ENCODE measurements around the gene GOLGB1.
A peak's percentile ranks its signal among the peaks of the same experiment; 100 is the strongest.
"Not testable (repeated sequence)": the region's sequence is repeated elsewhere in the genome, so short reads cannot be mapped to it uniquely, and the experiment has no call there.

GOLGB1 gene, protein sequence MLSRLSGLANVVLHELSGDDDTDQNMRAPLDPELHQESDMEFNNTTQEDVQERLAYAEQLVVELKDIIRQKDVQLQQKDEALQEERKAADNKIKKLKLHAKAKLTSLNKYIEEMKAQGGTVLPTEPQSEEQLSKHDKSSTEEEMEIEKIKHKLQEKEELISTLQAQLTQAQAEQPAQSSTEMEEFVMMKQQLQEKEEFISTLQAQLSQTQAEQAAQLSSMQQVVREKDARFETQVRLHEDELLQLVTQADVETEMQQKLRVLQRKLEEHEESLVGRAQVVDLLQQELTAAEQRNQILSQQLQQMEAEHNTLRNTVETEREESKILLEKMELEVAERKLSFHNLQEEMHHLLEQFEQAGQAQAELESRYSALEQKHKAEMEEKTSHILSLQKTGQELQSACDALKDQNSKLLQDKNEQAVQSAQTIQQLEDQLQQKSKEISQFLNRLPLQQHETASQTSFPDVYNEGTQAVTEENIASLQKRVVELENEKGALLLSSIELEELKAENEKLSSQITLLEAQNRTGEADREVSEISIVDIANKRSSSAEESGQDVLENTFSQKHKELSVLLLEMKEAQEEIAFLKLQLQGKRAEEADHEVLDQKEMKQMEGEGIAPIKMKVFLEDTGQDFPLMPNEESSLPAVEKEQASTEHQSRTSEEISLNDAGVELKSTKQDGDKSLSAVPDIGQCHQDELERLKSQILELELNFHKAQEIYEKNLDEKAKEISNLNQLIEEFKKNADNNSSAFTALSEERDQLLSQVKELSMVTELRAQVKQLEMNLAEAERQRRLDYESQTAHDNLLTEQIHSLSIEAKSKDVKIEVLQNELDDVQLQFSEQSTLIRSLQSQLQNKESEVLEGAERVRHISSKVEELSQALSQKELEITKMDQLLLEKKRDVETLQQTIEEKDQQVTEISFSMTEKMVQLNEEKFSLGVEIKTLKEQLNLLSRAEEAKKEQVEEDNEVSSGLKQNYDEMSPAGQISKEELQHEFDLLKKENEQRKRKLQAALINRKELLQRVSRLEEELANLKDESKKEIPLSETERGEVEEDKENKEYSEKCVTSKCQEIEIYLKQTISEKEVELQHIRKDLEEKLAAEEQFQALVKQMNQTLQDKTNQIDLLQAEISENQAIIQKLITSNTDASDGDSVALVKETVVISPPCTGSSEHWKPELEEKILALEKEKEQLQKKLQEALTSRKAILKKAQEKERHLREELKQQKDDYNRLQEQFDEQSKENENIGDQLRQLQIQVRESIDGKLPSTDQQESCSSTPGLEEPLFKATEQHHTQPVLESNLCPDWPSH (N-terminal part only)

DNA sequence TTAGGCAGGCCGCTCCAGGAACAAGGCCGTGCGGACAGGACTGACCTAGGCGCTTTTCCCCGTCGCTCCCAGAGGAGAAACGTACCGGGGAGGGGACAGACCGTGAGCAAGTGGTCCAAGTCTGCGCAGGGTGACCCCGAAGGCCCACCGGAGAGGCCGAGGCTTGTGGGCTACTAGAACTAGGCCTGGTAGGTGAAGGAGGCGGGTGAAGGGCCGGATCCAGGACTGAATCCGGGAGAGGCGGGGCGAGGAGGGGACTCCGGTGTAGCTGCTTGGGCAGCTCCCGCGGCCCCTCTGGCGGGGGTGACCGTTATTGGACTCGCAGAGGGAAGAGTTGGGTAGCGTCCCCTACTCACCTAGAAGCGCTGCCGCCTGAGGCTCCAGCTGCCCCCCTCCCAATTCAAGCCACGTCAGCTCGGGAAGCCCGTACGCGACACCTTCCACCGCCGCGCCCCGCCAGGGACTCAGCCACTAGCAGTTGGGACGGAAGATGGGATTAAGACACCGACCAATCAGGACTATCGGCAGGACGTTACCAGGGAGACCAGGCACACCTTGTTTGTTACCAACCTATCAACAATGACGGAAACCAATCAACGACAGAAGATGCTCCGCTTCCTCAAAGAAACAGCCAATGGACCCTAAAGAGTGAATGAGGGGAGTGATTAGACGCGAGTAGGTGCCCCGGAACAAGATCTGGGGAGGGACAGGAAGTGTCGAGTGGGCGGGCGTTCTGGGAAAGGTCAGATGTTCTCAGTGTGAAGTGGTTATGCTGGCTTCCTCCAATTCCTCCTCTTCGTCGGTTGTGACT lies at the start of gene GOLGB1:
GOLGB1 (minus strand) TSS at position 466 of the 811 bp plus-strand sequence. CDS start 18,770 bp downstream, outside the sequence.
- DNase-seq (ENCODE audit: low read depth), result peak; percentile 87

DNA sequence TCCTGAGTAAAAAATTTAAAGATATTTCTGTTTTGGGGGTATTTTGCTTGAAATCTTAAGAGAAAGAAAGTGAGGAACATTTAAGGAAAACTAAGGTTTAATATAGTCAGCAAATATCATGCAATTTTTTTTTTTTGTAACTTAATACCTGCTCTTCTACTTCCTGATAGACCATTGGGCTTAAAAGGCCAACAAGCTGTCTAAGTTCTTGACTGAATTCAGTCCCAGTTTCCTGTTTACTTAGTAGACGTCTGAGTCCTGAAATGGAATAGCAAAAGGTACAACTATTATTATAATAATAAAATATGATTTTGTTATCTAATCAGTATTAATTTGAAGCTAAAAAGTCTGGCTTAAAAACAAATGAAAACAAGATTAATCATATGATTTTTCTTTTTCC lies 47.4 kb upstream of the GOLGB1 start:
- DNase-seq (ENCODE audit: low read depth), result no peak

DNA sequence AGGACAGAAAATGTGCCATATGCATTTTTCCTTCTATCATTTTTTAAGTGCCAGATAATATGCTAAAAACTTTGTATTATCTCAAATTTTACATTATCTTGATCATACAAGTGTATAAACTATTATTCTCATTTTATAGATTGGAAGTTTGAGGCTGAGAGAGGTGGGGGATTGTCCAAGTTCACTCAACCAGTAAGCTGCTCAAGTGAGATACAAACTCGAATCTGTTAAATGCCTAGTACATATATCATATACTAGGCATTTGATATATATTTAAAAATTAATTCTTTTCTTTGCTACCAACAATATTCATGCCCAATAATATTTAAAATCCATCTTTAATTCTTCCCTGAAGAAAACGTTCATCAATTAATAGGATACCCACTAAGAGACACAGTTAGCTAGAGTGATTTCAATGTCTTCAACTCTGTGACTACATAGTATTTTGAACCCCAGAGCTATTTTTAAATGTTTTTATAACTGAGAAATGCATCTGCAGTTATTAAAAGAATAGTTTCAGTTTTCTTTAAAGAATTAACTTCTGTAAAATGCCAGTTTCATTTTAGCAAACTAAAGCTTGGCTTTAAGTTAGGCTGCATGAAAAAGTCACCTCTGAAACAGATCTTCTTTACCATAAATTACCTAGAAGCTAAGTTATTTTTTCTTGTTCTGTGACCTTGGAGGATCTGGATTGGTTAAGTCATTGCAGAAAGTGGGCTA lies 44.9 kb upstream of the GOLGB1 start:
- DNase-seq (ENCODE audit: low read depth), result no peak

DNA sequence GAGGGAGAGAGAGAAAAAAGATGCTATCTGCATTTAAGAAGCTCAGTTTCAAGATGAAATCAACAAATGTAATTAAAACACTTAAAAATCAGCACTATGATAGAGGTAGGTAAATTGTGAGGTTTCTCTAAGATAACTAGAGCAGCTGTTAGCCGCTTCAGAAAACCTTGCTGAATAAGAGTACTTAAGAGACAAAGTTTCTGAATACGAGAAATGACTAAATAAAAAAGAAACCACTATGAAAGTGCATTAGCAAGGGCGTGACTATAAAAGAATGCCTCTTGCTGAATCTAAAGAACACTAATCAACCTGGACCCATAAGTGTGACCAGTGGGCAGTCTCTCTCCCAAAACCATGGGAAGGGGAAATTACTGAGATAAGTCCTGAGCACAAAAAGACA lies 43.5 kb upstream of the GOLGB1 start:
- no peak for DNase-seq (ENCODE audit: low read depth)

DNA sequence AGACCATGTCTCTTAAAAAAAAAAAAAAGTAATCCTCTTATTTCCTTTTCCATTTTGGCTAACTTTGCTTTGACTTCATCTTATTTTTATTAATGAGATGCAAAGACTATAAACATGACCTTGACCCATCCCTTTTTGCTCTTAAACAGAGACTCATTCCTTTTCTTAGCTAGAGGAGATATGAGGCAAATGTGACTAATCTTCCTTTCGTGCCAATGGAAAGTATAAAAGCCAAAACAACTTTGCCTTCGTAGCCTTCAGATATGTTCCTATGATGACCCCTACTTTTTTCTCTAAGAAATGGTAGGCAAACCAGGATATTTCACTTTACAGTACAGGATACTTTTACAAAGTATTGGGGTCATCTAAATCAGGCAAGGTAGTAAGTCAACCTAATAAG lies 36.9 kb upstream of the GOLGB1 start:
- no peak for DNase-seq (ENCODE audit: low read depth)

DNA sequence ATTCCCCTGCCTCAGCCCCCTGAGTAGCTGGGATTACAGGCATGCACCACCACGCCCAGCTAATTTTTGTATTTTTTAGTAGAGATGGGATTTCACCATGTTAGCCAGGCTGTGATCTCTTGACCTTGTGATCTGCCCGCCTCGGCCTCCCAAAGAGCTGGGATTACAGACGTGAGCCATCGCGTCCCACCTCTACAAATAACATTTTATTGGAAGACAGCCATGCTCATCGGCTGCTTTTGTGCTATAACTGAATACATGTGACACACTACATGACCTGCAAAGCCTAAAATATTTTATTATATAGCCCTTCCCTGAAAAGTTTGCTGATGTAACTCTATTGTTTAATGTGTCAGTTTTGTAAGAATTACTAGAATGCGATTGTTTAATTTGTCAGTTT lies 33.2 kb upstream of the GOLGB1 start:
- not testable (repeated sequence) for DNase-seq (ENCODE audit: low read depth)

DNA sequence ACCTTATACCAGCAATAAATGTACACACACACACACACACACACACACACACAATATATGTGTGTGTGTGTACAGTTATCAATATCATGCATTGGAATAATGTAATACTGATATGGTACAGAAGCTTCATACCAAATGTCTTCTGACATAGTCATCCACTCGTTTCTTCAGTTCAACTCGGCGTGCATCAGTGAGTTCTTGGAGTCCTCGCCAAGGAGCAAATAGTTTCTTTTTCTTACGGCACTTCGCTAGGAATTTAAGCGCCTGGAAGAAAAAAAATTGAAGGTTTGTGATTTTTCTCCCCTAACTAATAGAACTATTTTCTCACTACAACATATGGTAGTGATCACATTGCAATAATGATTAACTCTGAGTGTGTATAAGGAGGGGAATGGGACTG lies 32.1 kb upstream of the GOLGB1 start:
- no peak for DNase-seq (ENCODE audit: low read depth)

DNA sequence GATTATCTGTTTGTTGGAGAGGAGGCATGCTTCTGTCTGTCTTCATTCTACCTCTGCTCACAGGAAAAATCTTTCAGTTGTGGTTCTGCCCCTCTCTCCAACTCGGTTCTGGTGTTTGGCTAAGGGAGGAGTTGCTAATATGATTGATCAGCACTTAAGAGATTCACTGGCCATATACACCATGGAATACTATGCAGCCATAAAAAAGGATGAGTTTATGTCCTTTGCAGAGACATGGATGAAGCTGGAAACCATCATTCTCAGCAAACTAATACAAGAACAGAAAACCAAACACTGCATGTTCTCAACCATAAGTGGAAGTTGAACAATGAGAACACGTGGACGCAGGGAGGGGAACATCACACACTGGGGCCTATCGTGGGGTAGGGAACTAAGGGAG lies 25.6 kb upstream of the GOLGB1 start:
- DNase-seq (ENCODE audit: low read depth), result not testable (repeated sequence)

DNA sequence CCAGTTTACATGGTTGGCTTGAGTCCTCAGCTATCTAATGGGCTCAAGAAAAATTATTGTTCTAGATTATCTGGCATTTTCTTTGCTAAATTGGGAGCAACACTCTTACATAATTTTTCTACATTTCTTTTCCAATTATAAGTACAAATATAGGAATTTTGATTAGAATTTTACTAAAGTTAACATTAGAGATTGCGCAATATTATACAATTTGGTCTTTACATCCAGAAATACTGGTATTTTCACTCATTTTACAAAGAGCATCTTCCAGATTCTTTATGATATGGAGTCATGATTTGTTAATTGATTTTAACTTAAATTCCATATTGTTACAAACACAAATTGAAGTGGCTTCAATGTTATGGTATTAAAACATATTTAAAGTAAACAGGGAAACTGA lies 19.7 kb upstream of the GOLGB1 start:
- DNase-seq (ENCODE audit: low read depth), result no peak

DNA sequence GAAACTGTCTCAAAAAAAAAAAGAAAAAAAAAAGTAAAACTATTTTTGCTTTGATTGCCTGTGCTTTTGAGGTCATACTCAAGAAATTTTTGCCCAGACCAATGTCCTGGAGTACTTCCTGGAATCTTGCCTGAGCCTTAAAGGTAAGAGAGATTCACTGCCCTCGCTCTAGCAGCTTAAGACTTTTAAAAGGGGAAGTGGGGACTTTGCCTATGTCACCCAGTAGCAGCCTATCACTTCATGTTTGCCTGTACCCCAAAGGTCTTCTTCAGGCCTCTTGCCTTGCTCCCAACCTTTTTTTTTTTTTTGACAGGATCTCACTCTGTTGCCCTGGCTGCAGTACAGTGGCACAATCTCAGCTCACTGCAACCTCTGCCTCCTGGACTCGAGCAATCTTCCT lies 18.9 kb upstream of the GOLGB1 start:
- DNase-seq (ENCODE audit: low read depth), result no peak

DNA sequence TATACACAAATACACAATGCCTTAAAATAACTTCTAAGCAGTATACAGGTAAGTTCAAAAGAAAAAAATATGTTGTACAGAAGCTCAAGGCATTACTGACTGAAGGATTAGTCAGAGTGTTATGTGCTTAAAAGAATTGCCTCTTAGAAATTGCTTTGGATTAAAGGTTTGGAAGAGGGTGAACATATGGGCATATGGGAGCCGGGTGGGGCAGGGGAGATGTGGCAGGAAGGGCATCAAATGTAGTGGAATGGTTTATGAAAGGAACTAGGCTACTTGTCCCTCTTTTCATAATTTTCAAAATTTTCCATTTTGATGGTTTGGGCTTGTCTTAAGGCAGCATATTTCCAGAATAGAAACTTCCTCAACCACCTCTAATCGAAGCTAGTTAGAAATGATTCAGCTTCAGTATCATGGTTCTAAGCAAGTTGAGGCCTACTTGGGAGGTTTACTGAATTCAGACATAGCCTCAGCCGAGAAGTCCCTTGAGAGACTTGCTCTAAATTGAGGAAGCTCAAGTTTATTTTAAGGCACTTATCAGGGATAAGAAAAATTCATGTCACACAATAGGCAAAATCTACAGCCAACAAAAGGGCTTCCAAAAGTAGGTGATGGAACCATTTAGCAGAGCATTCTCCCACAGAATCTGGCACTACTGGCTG lies 10.1 kb upstream of the GOLGB1 start:
- no peak for DNase-seq (ENCODE audit: low read depth)

DNA sequence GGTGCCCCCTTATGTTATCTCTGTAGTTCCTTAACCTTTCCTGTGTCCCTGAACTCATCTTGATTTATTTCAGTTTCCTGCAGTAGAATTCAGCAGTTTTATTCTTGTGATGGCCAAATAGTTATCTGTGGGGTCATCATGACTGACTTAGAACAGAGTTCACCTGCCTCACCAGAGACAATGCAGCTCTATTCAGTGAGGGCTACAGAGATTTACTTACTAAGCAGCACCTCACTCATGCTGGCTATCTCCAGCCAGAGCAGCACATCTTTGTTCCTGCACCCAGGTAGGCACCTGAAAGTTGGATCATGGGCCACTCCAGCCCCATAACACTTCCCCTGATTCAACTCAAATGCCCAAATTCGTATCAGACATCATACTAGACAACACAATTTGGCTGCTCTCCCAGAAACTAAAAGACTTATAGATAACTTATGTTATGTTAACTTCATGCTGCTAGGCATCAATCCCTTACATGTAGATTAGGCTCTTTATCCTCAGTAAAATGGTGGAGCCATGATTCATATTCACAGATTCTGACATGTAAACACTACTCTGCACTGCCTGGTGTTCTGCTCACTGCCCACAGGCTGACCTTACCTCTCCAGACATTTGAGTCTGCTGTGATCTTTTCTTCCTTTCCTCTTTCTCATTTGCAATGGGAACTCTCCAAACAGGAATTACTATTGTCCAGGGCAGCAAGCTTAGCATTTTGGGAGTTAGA lies 9.3 kb upstream of the GOLGB1 start:
- DNase-seq (ENCODE audit: low read depth), result no peak

DNA sequence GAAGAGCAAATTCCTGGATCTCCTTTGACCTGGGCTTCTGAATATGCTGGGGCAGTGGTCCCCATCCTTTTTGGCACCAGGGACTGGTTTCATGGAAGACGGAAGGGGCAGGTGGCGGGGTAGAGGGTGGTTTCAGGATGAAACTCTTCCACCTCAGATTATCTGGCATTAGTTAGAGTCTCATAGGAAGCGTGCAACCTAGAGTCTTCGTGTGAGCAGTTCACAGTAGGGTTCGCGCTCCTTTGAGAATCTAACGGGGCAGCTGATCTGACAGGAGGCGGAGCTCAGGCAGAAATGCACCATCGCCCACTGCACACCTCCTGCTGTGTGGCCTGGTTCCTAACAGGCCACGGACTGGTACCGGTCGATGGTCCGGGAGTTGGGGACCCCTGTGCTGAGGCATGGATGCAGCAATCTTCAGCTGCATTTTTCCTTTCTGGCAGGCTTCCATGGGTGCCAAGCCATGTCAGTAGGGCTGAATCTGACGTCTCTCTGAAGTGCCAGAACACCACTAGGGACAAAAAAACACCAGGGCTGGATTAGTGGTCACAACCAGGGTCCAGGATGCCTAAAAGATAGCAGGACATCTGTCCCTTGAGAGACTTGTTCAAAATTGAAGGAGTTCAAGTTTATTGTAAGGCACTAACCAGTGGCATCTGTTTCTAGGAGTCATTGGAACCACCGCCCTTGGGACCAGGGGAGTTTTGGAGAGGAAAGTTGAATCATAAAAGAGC lies 8.4 kb upstream of the GOLGB1 start:
- DNase-seq (ENCODE audit: low read depth), result no peak

DNA sequence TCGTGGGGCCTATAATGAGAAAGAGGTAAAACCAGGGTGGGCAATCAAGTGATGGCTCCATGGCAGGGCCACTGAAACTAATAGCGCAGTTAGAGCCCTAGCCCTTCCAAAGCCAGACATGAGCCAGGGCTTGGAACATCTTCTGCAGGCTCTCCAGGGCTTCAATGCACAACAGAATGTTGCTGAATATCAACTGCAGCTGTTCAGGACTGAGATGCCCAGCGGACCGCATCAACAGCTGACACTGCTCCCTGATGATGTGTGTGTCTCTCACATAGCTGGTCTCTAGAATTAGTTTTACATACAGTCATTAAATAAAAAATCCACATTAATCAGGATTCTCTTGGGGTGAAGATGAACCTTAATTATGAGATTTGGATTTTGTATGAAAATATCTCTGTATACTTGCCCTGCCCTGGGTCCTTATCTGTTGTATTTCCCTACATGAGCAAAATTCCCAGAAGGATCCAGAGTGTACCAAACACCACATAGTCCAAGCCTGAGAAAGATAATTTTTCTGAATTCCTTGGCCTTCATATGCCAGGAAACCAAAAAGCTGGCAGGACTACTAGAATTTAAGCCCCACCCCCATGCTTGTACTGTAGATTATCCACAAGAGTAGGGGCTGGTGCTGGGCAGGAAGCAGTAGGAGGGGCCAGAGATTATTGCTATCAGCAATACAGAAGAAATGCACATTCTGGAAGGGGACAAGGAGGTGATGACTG lies 7.7 kb upstream of the GOLGB1 start:
- no peak for DNase-seq (ENCODE audit: low read depth)

DNA sequence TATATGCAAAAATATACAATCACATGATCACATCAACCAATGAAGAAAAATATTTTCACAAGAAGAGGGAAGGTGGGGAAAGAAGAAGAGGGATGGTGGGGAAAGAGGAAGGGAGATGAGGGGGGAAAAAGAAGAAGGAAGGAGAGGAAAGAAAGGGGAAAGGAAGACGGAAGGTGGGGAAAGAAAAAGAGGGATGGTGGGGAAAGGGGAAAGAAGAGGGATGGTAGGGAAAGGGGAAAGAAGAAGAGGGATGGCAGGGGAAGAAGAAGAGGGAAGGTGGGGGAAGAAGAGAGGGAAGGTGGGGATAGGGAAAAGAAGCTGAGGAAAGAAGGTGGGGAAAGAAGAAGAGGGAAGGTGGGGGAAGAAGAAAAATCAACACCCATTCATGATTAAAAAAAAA lies 3.2 kb upstream of the GOLGB1 start:
- DNase-seq (ENCODE audit: low read depth), result no peak

DNA sequence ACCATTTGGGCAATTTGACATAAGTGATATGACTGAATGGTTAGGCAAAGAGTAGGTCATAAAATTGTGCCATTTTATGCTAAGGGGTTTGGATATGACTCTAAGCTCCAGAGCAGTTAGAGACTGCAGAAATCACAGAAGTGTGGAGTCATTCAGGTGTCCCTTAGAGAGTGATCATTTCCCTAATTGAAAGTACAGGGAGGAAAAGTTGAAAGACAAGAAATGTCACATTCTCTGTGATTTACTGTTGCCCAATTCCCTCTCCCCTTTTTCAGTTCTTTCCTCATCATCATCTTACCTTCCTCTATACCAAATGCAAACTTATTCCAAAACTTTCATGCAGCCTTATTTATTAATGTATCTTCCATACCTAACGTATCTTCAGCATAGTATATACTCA lies 2.7 kb upstream of the GOLGB1 start:
- no peak for DNase-seq (ENCODE audit: low read depth)

DNA sequence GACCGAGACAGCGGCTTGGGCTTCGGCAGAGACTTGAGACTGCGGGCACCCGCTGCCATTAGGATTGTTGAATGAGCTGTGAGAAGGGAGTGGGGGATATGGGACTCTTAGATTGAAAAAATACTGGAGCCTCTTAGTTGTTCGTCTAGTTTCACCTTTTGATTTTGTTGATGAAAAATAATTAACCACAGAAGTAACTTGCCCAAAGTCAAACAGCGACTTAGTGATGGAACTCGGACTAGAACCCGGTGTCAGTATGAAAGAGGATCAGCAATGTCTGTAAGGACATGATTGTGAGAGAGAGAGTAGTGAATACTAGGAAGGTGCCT lies 510 bp upstream of the GOLGB1 start:
- no peak for DNase-seq (ENCODE audit: low read depth)

DNA sequence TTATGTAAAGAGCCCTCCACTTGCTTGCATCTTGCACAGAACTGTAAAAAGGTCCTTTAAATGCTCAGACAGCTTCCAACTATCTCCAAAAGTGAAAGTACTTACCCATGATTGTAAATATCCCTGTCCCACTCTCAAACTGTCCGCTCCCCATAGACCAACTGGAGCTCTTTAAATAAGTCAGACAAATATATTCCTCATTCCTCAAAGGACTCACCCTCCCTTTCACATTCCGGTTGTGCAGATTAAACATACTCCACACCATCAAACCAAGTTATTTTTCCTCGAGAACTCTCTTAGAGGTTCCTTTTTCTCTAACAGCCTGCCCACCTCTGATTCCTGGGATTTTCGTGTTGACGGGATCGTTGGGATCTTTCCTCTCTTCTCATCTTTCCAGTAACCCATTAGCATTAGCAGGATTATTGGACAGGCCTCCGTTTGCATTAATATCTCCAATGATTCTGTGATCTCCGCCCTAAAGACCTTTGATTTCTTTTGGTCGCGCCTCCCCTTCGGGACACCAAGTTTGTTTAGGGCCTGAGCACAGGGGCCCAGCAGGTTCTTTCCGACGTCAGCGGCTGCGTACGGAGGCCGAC lies 763 bp downstream of the GOLGB1 start:
- no peak for DNase-seq (ENCODE audit: low read depth)

Data from activated T-helper 9 cell treated with anti-CD3 and anti-CD28 coated beads, Interleukin-2, amount 50 U/mL, for 16 hours (primary cell).